ENCODE results near the gene ALKBH5. TPM values are rescaled to one million over a fixed set of nuclear protein-coding genes. Genes with fewer than 3 reads are reported as not detected.
A peak's percentile ranks its signal among the peaks of the same experiment; 100 is the strongest.

ALKBH5 gene
- total RNA-seq, 3 donors from 2014 or later (not counting 1 experiment from before 2014, with no cell fraction given) = 95.6 to 114 (median 96.7) TPM

DNA sequence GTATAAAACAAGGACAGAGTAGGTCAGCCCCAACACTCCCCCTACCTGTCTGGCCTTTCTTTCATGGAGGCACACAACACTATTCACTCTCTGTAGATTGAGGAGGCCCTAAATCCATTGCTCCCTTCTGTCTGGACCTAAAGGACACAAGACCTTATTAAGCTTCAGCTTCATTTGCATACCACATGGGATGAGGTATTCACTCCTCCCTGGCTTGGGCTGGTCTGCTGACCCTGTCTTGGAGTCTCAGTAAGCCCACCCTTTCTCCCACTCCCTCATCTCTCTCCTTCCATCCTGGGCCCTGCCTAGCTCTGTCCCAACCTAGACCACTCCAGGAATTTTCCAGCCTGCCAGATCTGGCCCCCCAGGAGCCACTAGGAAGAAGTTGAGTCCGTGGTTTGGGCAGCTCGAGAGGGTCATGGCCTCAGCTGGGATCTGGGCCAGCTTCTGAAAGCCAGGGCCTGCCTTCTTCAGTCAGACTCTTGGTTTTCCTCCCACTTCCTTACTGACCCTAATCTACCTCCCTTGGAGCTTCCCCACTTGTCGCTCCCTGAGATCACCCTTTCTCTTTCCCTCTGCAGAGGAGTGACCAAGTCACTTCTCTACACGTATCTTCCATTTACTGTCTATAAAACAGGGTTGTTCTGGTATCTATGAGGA, 35.3 kb downstream of the ALKBH5 start:
- Mint-ChIP-seq H3K4me3 (no peak overlapping the region), H3K27me3 (ENCODE audit: low read depth in 2 of 2) (no peaks in the 10 kb centered on the region), H3K4me1 (peaks cover 0 to 7% of the 10 kb centered on the region in 2 donors), H3K27ac (no peak overlapping the region), H3K36me3 (no peaks in the 10 kb centered on the region), H3K9me3 (no peaks in the 10 kb centered on the region)
- 46% methylated on average over 3 of the region's 4 CpGs for WGBS (ENCODE audit: insufficient coverage)
- Histone ChIP-seq H3K27ac (ENCODE audit: low read length) (no peak overlapping the region), H3K4me3 (ENCODE audit: low read length) (no peak overlapping the region), H3K9me3 (ENCODE audit: control insufficient read depth, insufficient read depth, low read length) (no peaks in the 10 kb centered on the region), H3K27me3 (ENCODE audit: control insufficient read depth, insufficient read depth, low read length) (no peaks in the 10 kb centered on the region), H3K4me1 (ENCODE audit: control insufficient read depth, insufficient read depth, low read length) (no peaks in the 10 kb centered on the region), H3K36me3 (ENCODE audit: control insufficient read depth, insufficient read depth, low read length) (no peaks in the 10 kb centered on the region)
- TF ChIP-seq, protein P1, sequence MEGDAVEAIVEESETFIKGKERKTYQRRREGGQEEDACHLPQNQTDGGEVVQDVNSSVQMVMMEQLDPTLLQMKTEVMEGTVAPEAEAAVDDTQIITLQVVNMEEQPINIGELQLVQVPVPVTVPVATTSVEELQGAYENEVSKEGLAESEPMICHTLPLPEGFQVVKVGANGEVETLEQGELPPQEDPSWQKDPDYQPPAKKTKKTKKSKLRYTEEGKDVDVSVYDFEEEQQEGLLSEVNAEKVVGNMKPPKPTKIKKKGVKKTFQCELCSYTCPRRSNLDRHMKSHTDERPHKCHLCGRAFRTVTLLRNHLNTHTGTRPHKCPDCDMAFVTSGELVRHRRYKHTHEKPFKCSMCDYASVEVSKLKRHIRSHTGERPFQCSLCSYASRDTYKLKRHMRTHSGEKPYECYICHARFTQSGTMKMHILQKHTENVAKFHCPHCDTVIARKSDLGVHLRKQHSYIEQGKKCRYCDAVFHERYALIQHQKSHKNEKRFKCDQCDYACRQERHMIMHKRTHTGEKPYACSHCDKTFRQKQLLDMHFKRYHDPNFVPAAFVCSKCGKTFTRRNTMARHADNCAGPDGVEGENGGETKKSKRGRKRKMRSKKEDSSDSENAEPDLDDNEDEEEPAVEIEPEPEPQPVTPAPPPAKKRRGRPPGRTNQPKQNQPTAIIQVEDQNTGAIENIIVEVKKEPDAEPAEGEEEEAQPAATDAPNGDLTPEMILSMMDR (IDR thresholded peaks at IDR 0.05) = no peak
- ATAC-seq (no peak), DNase-seq (no peak)
- intact Hi-C loops (cut with micrococcal nuclease) = no loop called here

DNA sequence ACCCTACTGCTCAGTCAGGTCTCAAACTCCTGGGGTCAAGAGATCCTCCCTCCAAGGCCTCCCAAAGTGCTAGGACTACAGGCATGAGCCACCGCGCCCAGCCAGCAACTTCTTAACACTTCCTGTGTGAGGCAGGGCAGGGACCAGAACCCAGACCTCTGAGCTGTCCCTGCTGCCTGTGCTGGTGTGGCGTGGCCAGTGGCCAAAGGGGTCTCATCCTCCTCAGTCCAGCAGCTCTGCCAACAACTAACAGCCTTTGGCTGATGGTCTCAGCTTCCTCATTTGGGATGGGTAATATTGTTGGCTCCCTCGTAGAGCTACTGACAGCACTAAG, 40.4 kb downstream of the ALKBH5 start:
- Histone ChIP-seq H3K36me3 (ENCODE audit: control insufficient read depth, insufficient read depth, low read length) (no peaks in the 10 kb centered on the region), H3K27ac (ENCODE audit: low read length) (no peak overlapping the region), H3K4me1 (ENCODE audit: control insufficient read depth, insufficient read depth, low read length) (peaks cover 19% of the 10 kb centered on the region), H3K9me3 (ENCODE audit: control insufficient read depth, insufficient read depth, low read length) (no peaks in the 10 kb centered on the region), H3K4me3 (ENCODE audit: low read length) (no peak overlapping the region), H3K27me3 (ENCODE audit: control insufficient read depth, insufficient read depth, low read length) (no peaks in the 10 kb centered on the region)
- DNase-seq (no peak), ATAC-seq (no peak)
- no peaks in the 10 kb centered on the region for H3K27me3 Mint-ChIP-seq (ENCODE audit: low read depth in 2 of 2)
- intact Hi-C loops (cut with micrococcal nuclease) = no loop called here
- H3K27ac Mint-ChIP-seq = no peak overlapping the region
- H3K9me3 Mint-ChIP-seq = no peaks in the 10 kb centered on the region
- 83% methylated on average over 4 of the region's 4 CpGs for WGBS (ENCODE audit: insufficient coverage)
- peaks cover 27 to 32% of the 10 kb centered on the region in 2 donors for H3K4me1 Mint-ChIP-seq
- no peak overlapping the region for H3K4me3 Mint-ChIP-seq
- TF ChIP-seq, protein P1 (IDR thresholded peaks at IDR 0.05) = no peak
- no peaks in the 10 kb centered on the region for H3K36me3 Mint-ChIP-seq

DNA sequence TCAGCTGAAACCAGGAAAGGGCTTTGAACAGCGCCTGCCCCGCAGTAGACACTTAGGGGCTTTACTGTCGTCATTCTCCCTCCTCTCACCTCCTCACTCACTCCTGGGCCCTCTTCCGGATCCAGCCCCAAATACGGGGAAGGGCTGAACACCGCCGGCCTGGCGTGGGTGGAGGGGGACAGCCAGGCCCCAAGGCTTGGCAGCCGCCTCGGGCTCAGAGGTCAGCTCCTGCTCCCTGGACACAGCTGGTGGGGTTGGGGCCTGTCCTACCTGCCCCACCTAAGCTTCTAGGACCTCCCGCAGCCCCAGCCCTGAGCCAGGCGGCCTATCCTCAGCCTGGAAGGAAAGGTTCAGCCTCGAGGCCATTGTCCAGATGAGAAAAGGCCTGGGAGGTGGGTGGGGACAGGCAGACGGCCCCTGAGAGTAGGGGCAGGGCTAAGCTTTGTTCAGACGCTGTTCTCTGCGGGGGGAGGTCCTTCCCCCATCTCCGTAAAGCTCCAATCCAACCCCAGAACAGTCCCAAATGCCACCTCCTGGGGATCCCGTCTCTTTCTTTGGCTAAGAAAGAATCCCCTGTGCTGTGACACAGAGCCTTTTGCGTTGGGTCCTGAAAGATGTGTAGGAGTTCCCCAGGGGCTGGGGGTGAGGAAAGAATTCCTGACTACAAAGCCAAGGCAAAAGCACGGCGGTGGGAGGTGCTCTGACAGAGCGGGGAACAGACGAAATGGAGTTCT, 40.9 kb downstream of the ALKBH5 start:
- Histone ChIP-seq H3K27me3 (ENCODE audit: control insufficient read depth, insufficient read depth, low read length) (no peaks in the 10 kb centered on the region), H3K4me3 (ENCODE audit: low read length) (peak overlapping the region; percentile 20), H3K4me1 (ENCODE audit: control insufficient read depth, insufficient read depth, low read length) (peaks cover 19% of the 10 kb centered on the region), H3K27ac (ENCODE audit: low read length) (peak overlapping the region; percentile 49), H3K9me3 (ENCODE audit: control insufficient read depth, insufficient read depth, low read length) (no peaks in the 10 kb centered on the region), H3K36me3 (ENCODE audit: control insufficient read depth, insufficient read depth, low read length) (no peaks in the 10 kb centered on the region)
- Mint-ChIP-seq H3K27ac (peak overlapping the region; percentile 31 to 82), H3K4me1 (peaks cover 27 to 28% of the 10 kb centered on the region in 2 donors), H3K4me3 (peak overlapping the region; percentile 53), H3K36me3 (no peaks in the 10 kb centered on the region), H3K9me3 (no peaks in the 10 kb centered on the region), H3K27me3 (ENCODE audit: low read depth in 2 of 2) (no peaks in the 10 kb centered on the region)
- ATAC-seq (no peak), DNase-seq (no peak)
- TF ChIP-seq, protein P1 (IDR thresholded peaks at IDR 0.05) = no peak
- WGBS (ENCODE audit: insufficient coverage) = 68% methylated on average over 23 of the region's 23 CpGs
- intact Hi-C loops (cut with micrococcal nuclease) = loop anchor here (1.0 kb wide), 1 partner anchor 91 kb away; the partner anchor contains the start of gene SMCR8
